Ramos (cell line): ENCODE results near the gene MLX.
"Not testable (repeated sequence)": the region's sequence is repeated elsewhere in the genome, so short reads cannot be mapped to it uniquely, and the experiment has no call there.

ENCODE experiments used
- in situ Hi-C: fragments of 300-500 bp; cut with MboI; formaldehyde crosslinking; loops from one replicate; pipeline ENCODE4 v1.14.3; 2022; ENCODE audit warnings: low sequenced_read_pairs; ENCODE audit not compliant: unreplicated experiment

Gene MLX

GRCh38 chr17:42553161-42553818 is 13.6 kb upstream of the MLX start:
- in situ Hi-C loops: no loop called here

- in situ Hi-C loops: no loop called here
These were observed 13.0 kb upstream of the MLX start for GRCh38 chr17:42553866-42554249.

DNA sequence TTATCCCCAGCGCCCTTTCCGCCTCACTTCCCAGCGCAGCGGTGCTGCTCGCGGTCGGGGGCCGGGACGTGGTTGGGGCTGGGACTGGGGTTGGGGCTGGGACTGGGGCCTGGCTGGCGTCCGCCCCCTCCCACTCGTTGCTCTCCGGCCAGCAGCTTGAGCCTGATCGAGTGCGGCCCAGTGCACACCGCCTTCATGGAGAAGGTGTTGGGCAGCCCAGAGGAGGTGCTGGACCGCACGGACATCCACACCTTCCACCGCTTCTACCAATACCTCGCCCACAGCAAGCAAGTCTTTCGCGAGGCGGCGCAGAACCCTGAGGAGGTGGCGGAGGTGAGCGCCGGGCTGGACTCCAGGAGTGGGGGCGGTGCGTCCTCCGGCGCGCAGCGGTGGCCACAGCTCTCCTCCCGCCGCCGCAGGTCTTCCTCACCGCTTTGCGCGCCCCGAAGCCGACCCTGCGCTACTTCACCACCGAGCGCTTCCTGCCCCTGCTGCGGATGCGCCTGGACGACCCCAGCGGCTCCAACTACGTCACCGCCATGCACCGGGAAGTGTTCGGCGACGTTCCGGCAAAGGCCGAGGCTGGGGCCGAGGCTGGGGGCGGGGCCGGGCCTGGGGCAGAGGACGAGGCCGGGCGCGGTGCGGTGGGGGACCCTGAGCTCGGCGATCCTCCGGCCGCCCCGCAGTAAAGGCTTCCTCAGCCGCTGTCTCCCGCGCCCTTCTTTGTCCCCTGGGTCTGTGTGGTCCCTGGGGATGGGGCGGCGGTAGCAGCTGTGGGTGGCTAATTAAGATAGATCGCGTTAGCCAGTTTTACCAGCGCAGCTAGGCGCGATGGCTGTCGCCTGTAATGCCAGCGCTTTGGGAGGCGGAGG is 12.4 kb upstream of the MLX start:
- in situ Hi-C loops: no loop called here

DNA sequence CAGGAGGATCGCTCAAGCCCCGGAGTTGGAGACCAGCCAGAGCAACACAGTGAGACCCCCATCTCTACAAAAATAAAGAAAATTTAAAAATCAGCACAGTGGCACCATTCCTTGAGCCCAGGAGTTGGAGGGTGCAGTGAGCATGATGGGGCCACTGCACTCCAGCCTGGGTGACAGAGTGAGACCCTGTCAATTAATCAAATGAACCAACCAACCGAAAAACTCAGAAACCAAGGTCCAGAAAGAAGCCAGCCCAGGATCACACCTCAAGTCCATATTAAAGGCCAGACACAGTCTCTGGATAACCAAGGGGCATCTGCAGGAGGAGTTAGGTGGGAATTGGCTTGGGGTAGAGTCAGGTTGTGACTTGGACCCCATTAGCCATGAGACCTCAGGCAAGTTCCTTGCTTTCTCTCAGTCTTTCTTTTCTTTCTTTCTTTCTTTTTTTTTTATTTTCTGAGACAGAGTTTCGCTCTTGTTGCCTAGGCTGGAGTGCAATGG is 11.7 kb upstream of the MLX start:
- in situ Hi-C loops: no loop called here

DNA sequence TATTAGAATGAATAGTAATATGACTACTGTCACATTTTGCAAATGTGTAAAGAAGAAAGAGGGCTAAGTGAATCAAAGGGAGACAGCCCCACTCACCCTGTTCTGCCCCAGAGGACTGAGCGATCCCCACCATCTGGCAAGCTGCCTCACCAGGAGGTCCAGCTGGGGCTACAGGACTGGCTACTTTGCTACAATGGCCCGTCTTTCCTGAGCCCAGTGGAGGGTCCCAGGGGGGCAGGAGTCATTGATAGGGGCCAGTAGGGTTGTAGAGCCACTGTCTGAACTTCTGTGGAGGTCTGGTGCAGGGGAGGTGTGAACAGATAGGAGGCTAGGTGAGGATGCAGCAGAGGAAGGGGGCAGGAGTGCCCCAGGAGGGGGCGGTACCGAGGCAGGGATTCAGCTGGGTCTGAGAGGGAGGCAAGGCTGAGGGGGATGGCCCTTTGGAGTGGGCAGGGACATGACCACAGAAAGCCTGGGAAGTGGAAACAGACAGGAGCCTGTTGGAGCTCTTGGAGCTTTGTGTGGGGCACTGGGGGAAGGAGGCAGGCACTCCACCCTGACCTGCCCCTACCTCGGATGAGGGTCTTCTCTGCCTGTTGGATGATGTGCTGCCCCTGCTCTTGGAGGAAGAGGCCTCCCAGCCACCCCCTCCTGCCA is 10.8 kb upstream of the MLX start:
- in situ Hi-C loops: not testable (repeated sequence)

- in situ Hi-C loops: no loop called here
These were observed 7.8 kb upstream of the MLX start for GRCh38 chr17:42559075-42559474.

DNA sequence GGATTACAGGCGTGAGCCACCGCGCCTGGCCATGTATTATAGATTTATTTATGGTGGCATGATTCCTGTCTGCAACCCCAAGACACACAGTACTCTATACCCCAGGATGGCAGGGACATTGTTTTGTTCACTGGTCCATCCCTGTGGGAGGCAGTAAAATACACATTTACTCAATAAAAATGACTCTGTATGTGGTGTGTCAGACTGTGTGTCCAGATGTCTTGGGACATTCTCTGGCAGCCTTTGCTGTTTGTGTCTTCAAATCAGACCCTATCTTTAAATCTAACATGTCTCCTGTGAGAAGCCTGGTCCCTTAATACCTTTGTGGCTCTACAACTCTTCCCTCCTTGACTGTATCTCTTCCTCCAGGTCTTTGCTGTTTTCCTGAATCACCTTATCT is 6.7 kb upstream of the MLX start:
- in situ Hi-C loops: no loop called here

- in situ Hi-C loops: no loop called here
These were observed 5.0 kb upstream of the MLX start, which contains the start of gene COASY for GRCh38 chr17:42561897-42562387. COASY (plus strand) TSS chr17:42562148; CDS start chr17:42562623, 475 bp downstream.

- in situ Hi-C loops: no loop called here
These were observed 4.3 kb upstream of the MLX start for GRCh38 chr17:42562388-42563142.

- in situ Hi-C loops: no loop called here
These were observed 3.8 kb upstream of the MLX start for GRCh38 chr17:42563143-42563509.

- in situ Hi-C loops: no loop called here
These were observed 3.4 kb upstream of the MLX start for GRCh38 chr17:42563543-42563942.

- in situ Hi-C loops: no loop called here
These were observed 3.0 kb upstream of the MLX start for GRCh38 chr17:42563950-42564349.

DNA sequence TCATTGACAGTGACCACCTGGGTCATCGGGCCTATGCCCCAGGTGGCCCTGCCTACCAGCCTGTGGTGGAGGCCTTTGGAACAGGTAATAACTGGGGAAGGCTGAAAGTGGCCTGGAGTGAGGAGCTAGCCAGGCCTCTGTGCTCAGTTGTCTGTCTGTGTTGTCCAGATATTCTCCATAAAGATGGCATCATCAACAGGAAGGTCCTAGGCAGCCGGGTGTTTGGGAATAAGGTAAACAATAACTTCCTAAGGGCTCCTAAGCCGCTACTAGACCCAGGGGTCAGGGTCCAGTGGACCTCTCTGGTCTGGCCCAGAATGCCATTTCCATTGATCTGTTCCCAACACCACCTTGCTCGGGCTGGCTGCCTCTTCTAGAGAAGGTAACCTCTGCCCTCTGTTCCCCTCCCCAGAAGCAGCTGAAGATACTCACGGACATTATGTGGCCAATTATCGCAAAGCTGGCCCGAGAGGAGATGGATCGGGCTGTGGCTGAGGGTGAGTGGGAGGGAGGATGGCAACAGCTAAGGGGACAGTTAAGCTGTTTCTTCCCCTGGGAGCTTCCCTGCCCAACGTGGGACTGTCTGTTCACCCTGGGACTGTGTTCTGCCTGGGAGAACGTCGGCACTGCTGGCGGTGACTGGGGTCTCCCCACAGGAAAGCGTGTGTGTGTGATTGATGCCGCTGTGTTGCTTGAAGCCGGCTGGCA is 1.9 kb upstream of the MLX start:
- in situ Hi-C loops: no loop called here

DNA sequence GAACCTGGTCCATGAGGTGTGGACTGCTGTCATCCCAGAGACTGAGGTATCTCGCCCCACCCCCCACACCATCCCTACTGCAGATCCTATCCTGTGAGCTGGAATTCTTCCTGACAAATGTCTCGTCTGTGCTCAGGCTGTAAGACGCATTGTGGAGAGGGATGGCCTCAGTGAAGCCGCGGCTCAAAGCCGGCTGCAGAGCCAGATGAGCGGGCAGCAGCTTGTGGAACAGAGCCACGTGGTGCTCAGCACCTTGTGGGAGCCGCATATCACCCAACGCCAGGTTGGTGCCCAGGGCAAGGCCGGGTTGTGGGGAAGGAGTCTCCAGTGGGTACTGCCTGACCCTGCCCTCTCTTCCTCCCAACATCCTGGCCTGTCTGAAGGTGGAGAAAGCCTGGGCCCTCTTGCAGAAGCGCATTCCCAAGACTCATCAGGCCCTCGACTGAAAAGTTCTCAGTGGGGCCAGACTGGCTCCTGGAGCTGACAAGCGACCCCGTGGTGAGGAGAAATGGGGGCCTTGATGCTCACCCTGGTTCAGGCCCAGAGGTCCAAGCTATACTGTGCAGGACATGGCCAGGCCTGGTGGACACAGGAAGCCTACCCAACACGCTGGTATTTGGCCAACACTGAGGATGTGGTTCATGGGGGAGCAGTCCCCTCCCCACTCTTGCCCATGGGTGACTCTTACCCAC is 1.2 kb upstream of the MLX start:
- in situ Hi-C loops: no loop called here

DNA sequence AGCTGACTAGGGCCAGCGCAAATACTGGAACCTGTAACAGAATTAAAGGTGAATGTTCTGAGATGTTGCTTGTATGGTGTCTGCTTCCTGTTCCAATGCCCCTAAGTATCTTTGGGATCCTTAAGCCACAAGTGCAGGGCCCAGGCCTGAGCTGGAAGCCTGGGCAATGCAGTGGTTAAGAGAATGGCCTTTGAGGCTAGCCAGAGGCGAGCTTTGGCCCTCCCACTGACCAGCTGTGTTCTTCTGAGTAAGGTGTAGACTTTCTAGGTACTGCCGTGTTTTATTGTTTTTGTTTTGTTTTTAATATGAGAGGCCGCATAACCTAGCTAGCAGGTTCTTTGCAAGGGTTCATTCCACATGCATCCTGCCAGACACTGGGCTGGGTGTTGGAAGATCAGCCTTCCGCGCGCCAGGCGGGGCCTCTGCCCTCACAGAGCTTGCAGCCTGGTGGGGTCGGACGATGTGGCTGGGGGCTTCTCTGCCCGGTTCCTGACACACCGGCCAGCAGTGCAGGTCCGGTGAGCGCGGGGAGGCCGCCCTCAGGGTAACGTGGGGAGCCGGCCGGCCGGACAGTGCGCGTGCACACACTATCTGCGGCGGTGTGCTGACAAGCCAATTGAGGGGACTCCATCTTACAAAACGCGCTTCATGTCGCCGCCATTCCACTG is 551 bp upstream of the MLX start:
- in situ Hi-C loops: no loop called here

GRCh38 chr17:42568341-42569111 is 1.6 kb downstream of the MLX start:
- in situ Hi-C loops: no loop called here

DNA sequence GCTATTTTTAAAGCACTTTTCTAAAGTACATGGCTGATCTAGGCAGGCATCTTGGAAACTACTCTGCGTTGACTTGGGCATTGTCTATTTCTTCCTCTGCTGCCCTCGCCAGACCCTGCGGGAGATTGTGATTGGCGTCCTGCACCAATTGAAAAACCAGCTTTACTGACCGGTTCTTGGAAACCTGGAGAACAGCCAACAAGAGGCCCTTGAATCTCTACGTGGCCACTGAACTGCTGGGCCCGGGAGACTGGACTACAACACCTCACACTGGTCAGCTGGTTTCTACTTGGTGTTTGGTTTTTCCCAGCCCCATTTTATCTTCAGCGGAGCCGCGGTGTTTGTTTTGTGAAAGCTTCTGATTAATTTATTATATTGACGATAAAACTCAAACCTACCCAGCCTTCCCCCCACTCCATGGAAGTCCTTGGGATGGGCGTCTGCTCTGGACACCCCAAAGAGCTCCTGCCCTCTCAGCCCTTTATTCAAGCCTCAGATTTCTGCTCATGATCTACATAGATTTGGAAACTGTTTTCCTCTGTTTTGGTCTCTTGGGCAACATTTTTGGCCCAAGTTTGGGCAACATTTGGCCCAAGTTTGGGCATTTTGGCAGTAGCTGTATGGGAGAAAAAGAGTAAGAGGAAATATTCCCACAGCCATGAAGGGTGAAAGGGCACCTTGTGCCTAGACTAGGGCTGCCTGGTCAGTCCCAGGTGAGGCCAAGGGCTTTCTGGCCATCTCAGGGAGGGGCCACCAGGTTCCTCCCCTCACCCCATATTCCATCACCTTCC is 4.7 kb downstream of the MLX start:
- in situ Hi-C loops: loop anchor here (10.0 kb wide), 2 partner anchors 193 to 413 kb away; partner anchors contain the start of genes PTGES3L, RAMP2 and RUNDC1
